Stimulated activated memory B cell treated with anti-CD40 and anti-IgM and Interleukin-4, amounts not matched to agents 10 μg/mL and 1 μg/mL and 100 μg/mL, for 72 hours (primary cell): ENCODE data around the gene EXOSC7.
"Not testable (repeated sequence)": the region's sequence is repeated elsewhere in the genome, so short reads cannot be mapped to it uniquely, and the experiment has no call there.

ENCODE experiments used
- ATAC-seq: fragments of 150-1000 bp; cut with Tn5 transposase; 2 replicates; pipeline ENCODE4 v1.10.0; 2021
- H3K27ac Mint-ChIP-seq: one replicate; pipeline ENCODE4 v1.8.0; 2022; ENCODE audit warnings: mild to moderate bottlenecking, mixed read lengths
- H3K27me3 Mint-ChIP-seq: one replicate; pipeline ENCODE4 v1.8.0; 2022; ENCODE audit warnings: mixed read lengths
- H3K36me3 Mint-ChIP-seq: one replicate; pipeline ENCODE4 v1.8.0; 2022; ENCODE audit warnings: mixed read lengths
- H3K4me1 Mint-ChIP-seq: one replicate; pipeline ENCODE4 v1.8.0; 2022; ENCODE audit warnings: mixed read lengths
- H3K4me3 Mint-ChIP-seq: one replicate; pipeline ENCODE4 v1.8.0; 2022; ENCODE audit warnings: mild to moderate bottlenecking, moderate library complexity, mixed read lengths
- H3K9me3 Mint-ChIP-seq: one replicate; pipeline ENCODE4 v1.8.0; 2022; ENCODE audit warnings: mixed read lengths

The EXOSC7 gene

DNA sequence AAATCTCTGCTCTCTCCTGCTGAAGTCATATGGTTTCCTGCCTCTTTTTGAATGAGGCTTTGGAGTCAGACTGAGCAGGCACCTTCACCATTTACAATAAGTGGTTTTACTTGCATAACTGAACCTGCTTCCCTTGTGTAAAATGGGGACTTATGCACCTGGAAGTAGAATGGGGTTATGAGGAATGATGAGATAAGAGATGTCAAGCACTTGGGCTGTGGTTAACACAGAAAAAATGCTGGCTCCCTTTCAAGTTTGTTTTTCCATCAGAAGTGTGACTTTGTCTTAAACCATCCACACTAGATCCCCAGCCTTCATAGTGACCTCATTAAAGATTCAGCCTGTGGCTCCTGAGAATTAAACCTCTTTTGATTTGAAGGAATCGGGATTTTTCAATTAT lies 5.2 kb downstream of the EXOSC7 start:
- Mint-ChIP-seq H3K27me3 (no peaks in the 10 kb centered on the region), H3K9me3 (no peaks in the 10 kb centered on the region), H3K4me1 (peaks cover 65% of the 10 kb centered on the region), H3K27ac (no peak overlapping the region), H3K36me3 (peaks cover 15% of the 10 kb centered on the region), H3K4me3 (no peak overlapping the region)
- ATAC-seq, result no peak

DNA sequence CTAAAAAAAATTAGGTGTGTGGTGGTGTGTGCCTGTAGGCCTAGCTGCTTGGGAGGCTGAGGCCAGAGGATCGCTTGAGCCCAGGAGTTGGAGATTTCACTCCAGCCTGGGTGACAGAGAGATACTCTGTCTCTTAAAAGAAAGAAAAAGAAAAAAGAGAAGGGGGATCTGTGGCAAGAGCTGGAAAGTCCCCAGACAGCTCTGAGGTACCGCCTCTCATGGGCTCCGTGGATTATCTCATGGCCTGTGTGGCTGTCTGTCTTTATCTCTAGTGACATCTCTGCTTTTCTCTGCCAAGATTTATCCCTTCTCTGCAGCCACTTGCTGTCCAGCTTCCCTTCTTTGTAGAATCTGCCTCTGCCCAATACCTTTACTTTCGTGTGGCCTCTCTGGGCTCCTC lies 5.7 kb downstream of the EXOSC7 start:
- no peak for ATAC-seq
- H3K36me3 Mint-ChIP-seq, result peaks cover 15% of the 10 kb centered on the region
- H3K4me1 Mint-ChIP-seq, result peaks cover 66% of the 10 kb centered on the region
- no peaks in the 10 kb centered on the region for H3K9me3 Mint-ChIP-seq
- no peaks in the 10 kb centered on the region for H3K27me3 Mint-ChIP-seq
- no peak overlapping the region for H3K4me3 Mint-ChIP-seq
- H3K27ac Mint-ChIP-seq, result no peak overlapping the region

DNA sequence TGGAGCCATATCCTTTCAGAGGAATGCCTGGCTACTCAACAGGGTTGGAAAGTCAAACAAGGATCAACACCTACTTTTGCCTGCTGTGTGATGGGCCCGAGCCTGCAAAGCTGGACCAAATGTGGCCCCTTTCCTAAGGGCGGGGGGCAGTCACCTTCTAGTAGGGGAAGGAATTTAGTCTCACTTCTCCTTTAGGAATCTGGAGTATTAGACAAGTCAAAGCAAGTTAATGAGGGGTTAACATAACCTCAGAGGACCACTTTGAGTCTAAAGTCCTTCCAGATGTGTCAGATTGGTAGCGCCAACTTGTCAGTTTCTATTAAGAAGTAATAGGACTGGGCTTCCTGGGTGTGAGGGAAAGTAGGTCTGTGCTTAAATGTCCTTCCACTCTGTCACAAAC lies 6.8 kb downstream of the EXOSC7 start:
- peaks cover 66% of the 10 kb centered on the region for H3K4me1 Mint-ChIP-seq
- no peak for ATAC-seq
- H3K27me3 Mint-ChIP-seq, result no peaks in the 10 kb centered on the region
- no peak overlapping the region for H3K4me3 Mint-ChIP-seq
- H3K36me3 Mint-ChIP-seq, result peaks cover 21% of the 10 kb centered on the region
- H3K27ac Mint-ChIP-seq, result no peak overlapping the region
- H3K9me3 Mint-ChIP-seq, result no peaks in the 10 kb centered on the region

DNA sequence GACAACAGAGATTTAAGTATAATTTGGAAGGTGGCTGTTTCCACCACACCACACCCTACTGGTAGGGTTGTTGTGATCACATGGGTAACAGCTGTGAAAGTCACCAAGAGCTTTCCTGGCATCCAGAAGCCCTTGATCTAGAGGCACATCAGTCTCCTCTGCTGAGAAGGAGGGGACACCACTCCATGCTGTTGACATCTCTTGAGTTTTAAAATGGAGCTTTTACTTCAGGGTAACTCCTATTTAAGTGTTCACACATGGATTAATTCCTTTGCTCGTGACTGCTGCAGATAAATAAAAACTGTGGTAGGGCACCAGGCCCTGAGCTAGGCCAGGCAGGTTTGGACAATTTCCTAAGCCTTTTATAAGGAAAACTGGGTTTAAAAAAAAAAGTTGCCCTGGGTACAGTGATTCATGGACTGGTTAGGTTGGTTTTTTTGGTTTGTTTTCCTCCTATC lies 7.5 kb downstream of the EXOSC7 start:
- Mint-ChIP-seq H3K4me1 (peaks cover 62% of the 10 kb centered on the region), H3K9me3 (no peaks in the 10 kb centered on the region), H3K4me3 (no peak overlapping the region), H3K27ac (no peak overlapping the region), H3K27me3 (no peaks in the 10 kb centered on the region), H3K36me3 (peaks cover 18% of the 10 kb centered on the region)
- no peak for ATAC-seq

DNA sequence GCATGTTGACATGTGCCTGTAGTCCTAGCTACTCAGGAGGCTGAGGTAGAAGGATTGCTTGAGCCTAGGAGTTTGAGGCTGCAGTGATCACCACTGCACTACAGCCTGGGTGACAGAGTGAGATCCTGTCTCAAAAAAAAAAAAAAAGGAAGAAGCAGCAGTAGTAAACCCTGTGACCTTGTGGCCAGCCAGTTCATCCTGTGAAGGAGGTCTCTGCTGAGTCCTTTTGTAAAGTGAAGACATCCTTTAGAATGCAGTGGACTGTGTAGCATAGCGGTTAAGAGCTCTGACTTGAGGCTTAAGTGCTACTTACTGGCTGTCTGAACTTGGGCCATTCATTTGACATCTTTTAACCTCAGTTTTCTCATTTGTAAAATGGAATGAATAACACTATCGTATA lies 8.3 kb downstream of the EXOSC7 start:
- Mint-ChIP-seq H3K27ac (no peak overlapping the region), H3K4me1 (peaks cover 56% of the 10 kb centered on the region), H3K9me3 (no peaks in the 10 kb centered on the region), H3K4me3 (no peak overlapping the region), H3K27me3 (no peaks in the 10 kb centered on the region), H3K36me3 (peaks cover 22% of the 10 kb centered on the region)
- no peak for ATAC-seq

DNA sequence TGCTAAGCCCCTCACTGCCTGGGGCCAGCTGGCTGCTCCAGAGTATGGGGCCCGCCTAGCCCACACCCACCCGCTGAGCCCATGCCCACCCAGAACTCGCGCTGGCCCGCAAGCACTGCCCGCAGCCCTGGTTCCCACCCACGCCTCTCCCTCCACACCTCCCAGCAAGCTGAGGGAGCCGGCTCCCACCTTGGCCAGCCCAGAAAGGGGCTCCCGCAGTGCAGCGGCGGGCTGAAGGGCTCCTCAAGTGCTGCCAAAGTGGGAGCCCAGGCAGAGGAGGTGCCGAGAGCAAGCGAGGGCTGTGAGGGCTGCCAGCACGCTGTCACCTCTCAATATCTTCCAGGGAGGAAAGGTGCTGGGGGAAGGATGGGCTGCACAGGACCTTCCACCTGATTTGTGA lies 10.3 kb downstream of the EXOSC7 start:
- ATAC-seq, H3K27ac Mint-ChIP-seq, H3K4me3 Mint-ChIP-seq, H3K9me3 Mint-ChIP-seq, H3K27me3 Mint-ChIP-seq: not testable (repeated sequence)
- Mint-ChIP-seq H3K36me3 (peaks cover 39% of the 10 kb centered on the region), H3K4me1 (peaks cover 40% of the 10 kb centered on the region)

GRCh38 chr3:44987332-44987731 lies 11.3 kb downstream of the EXOSC7 start:
- Mint-ChIP-seq H3K9me3 (no peaks in the 10 kb centered on the region), H3K27me3 (no peaks in the 10 kb centered on the region), H3K4me3 (no peak overlapping the region), H3K36me3 (peaks cover 47% of the 10 kb centered on the region), H3K27ac (no peak overlapping the region), H3K4me1 (peaks cover 30% of the 10 kb centered on the region)
- no peak for ATAC-seq

GRCh38 chr3:44988073-44988472 lies 12.0 kb downstream of the EXOSC7 start:
- Mint-ChIP-seq H3K4me1 (peaks cover 29% of the 10 kb centered on the region), H3K27me3 (no peaks in the 10 kb centered on the region), H3K4me3 (no peak overlapping the region), H3K9me3 (no peaks in the 10 kb centered on the region), H3K27ac (no peak overlapping the region), H3K36me3 (peaks cover 54% of the 10 kb centered on the region)
- no peak for ATAC-seq

GRCh38 chr3:44989141-44989540 lies 13.1 kb downstream of the EXOSC7 start:
- H3K27ac Mint-ChIP-seq, result no peak overlapping the region
- H3K4me1 Mint-ChIP-seq, result peaks cover 29% of the 10 kb centered on the region

DNA sequence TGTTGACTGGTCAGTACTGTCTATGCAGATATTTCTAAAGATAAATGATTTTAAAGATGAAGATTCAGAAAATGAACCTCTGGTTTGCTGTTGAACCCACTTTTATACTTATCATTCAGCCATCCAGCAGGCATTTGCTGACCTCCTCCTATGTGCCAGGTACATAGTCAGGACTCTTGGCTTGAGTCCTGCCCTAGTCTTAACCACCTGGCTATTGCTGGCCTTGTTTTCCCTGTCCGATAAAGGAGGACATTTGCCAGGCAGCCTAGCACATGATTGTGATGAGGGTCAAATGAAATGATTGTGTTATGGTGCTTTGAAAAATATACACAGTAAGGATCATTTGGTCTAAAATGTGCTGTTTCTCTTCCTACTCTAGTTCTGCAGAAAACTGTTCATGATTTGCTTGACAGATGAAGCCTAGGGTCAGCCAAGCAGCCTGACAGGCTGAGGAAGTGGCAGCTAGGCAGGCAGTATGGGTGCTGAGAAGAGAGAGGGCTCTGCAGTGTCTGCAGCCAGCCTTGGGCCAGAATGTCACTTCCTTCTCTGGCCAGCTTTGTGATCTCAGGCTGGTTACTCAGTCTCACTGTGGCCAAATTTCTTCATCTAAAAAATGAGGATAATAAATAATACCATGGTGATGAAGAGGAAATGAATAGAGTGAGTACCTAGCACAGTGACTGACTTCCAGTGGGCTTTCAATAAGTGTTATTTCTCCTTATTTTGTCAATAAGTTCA lies 13.8 kb downstream of the EXOSC7 start:
- Mint-ChIP-seq H3K4me3 (no peak overlapping the region), H3K27me3 (no peaks in the 10 kb centered on the region), H3K36me3 (peaks cover 70% of the 10 kb centered on the region), H3K9me3 (no peaks in the 10 kb centered on the region), H3K4me1 (peaks cover 28% of the 10 kb centered on the region), H3K27ac (no peak overlapping the region)
- ATAC-seq, result no peak

More at GRCh38 chr3:44989141-44989540, 13.1 kb downstream of the EXOSC7 start:
- H3K9me3 Mint-ChIP-seq, result no peaks in the 10 kb centered on the region
- H3K36me3 Mint-ChIP-seq, result peaks cover 63% of the 10 kb centered on the region
- H3K27me3 Mint-ChIP-seq, result no peaks in the 10 kb centered on the region
- no peak for ATAC-seq
- no peak overlapping the region for H3K4me3 Mint-ChIP-seq

GRCh38 chr3:44991326-44991725 lies 15.3 kb downstream of the EXOSC7 start:
- peaks cover 74% of the 10 kb centered on the region for H3K36me3 Mint-ChIP-seq
- peaks cover 23% of the 10 kb centered on the region for H3K4me1 Mint-ChIP-seq
- no peaks in the 10 kb centered on the region for H3K27me3 Mint-ChIP-seq
- H3K4me3 Mint-ChIP-seq, result no peak overlapping the region
- no peaks in the 10 kb centered on the region for H3K9me3 Mint-ChIP-seq
- no peak for ATAC-seq
- H3K27ac Mint-ChIP-seq, result no peak overlapping the region

GRCh38 chr3:44992555-44993470 lies 16.8 kb downstream of the EXOSC7 start:
- Mint-ChIP-seq H3K27ac (no peak overlapping the region), H3K27me3 (no peaks in the 10 kb centered on the region), H3K9me3 (no peaks in the 10 kb centered on the region), H3K36me3 (peaks cover 71% of the 10 kb centered on the region), H3K4me1 (peaks cover 12% of the 10 kb centered on the region), H3K4me3 (no peak overlapping the region)
- ATAC-seq, result no peak

DNA sequence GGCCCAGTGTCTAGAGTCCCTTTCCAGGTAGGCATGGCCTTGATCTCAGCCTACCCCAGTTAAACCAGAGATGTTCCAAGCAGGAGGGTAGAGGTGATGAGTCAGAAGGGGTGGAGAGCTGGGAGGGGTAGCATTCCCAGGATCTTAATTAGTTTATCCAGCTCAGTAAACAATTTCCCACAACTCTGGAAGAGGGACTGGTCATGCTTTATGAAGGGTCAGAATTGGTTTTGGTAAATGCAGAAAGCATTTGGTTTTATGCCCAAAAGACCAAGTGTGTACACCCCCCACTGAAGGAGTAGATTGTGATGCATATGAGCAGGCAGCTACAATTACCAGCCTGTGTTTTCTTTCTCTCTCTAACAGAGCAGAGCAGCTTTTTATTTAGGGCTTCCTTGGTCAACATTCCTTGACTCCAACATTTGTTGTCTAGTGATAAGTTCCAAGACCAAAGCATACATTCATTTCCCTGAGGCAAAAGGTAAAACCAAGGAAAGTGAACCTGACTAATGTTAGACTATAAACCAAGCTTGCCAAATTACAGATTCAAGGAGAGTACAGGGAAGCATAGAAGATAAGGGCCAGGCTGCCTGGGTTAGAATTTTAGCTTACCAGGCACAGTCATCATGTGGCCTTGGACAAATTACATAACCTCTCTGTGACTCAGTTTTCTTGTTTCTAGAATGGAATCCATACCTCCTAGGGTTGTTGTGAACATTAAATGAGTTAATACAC lies 17.6 kb downstream of the EXOSC7 start:
- no peaks in the 10 kb centered on the region for H3K27me3 Mint-ChIP-seq
- H3K27ac Mint-ChIP-seq, result no peak overlapping the region
- H3K9me3 Mint-ChIP-seq, result no peaks in the 10 kb centered on the region
- no peak overlapping the region for H3K4me3 Mint-ChIP-seq
- H3K4me1 Mint-ChIP-seq, result peaks cover 8% of the 10 kb centered on the region
- peaks cover 72% of the 10 kb centered on the region for H3K36me3 Mint-ChIP-seq
- no peak for ATAC-seq

DNA sequence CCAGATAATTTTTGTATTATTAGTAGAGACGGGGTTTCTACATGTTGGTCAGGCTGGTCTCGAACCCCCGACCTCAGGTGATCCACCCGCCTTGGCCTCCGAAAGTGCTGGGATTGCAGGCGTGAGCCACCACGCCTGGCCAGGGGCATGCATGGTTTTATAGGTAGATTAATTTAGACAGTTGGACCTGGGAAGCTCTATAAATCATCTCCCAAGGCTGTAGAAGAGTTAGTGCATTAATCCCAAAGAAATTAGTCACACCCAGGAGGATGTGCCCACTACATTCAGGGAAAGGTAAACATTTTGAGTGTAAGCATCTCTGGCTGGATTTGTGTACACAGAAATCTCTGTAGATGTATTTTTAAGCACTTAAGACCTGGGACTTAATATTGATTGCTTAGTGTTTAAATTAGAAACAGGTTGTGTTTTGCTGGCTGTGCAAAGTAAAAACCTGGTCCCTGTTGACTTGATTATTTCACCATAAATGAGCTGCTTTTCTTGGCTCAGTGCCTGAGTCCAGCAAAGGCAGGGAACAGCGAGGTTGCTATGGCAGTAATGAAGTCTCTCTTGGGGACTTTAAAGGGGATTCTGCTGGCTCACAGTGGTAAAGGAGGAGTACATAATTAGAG lies 19.2 kb downstream of the EXOSC7 start:
- H3K27ac Mint-ChIP-seq, result no peak overlapping the region
- H3K4me1 Mint-ChIP-seq, result peaks cover 8% of the 10 kb centered on the region

DNA sequence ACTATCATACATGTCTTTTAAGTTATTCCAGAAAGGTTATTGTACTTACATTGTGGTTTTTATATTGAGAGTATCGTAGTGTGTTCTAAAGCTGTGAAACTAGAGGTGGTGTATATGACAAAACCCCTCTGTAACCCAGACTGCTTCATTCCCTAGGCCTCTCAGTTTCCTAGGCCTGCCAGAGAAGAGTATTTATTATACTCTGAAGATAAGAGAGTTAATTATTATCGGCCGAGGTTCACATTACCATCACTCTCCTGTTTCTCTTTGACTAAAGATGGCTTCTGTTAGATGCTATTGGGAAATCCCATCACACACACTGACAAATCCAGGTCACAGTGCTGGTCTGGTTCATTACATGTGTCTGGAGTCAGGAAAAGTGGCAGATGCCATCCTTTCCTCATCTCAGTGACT lies 20.5 kb downstream of the EXOSC7 start:
- H3K4me3 Mint-ChIP-seq, result no peak overlapping the region

More for the DNA sequence above, 19.2 kb downstream of the EXOSC7 start:
- no peaks in the 10 kb centered on the region for H3K9me3 Mint-ChIP-seq
- no peak overlapping the region for H3K4me3 Mint-ChIP-seq
- ATAC-seq, result no peak
- peaks cover 71% of the 10 kb centered on the region for H3K36me3 Mint-ChIP-seq
- no peaks in the 10 kb centered on the region for H3K27me3 Mint-ChIP-seq

More for the DNA sequence above, 20.5 kb downstream of the EXOSC7 start:
- no peaks in the 10 kb centered on the region for H3K27me3 Mint-ChIP-seq
- ATAC-seq, result no peak
- H3K36me3 Mint-ChIP-seq, result peaks cover 72% of the 10 kb centered on the region
- peaks cover 8% of the 10 kb centered on the region for H3K4me1 Mint-ChIP-seq
- no peaks in the 10 kb centered on the region for H3K9me3 Mint-ChIP-seq
- no peak overlapping the region for H3K27ac Mint-ChIP-seq
